Stimulated activated CD4-positive, alpha-beta T cell treated with anti-CD3 and anti-CD28 coated beads, TNF-alpha, amount 100 ng/mL, for 4 hours (primary cell): ENCODE results near the gene RAE1.
"Not testable (repeated sequence)": the region's sequence is repeated elsewhere in the genome, so short reads cannot be mapped to it uniquely, and the experiment has no call there.

Source experiments
- DNase-seq, 3 experiments: peaks; one replicate each; pipeline ENCODE4 v3.0.0-alpha.2; 2020; ENCODE audit warnings: low read depth in 3 of 3

The RAE1 gene

GRCh38 chr20:57326667-57327455, 24.2 kb upstream of the RAE1 start:
- no peak for DNase-seq

GRCh38 chr20:57327820-57328219, 23.2 kb upstream of the RAE1 start:
- no peak for DNase-seq

GRCh38 chr20:57329608-57330221, 21.3 kb upstream of the RAE1 start, which contains the start of gene SPO11:
SPO11 (plus strand) TSS chr20:57329803; CDS start chr20:57329868, 65 bp downstream.
- no peak for DNase-seq

- DNase-seq = no peak
Observed at GRCh38 chr20:57330998-57331397, 20.1 kb upstream of the RAE1 start.

- DNase-seq = no peak
Observed at GRCh38 chr20:57332105-57333089, 18.7 kb upstream of the RAE1 start.

GRCh38 chr20:57335392-57335791, 15.7 kb upstream of the RAE1 start:
- DNase-seq = no peak

- no peak for DNase-seq
Observed at GRCh38 chr20:57341663-57342062, 9.4 kb upstream of the RAE1 start.

DNA sequence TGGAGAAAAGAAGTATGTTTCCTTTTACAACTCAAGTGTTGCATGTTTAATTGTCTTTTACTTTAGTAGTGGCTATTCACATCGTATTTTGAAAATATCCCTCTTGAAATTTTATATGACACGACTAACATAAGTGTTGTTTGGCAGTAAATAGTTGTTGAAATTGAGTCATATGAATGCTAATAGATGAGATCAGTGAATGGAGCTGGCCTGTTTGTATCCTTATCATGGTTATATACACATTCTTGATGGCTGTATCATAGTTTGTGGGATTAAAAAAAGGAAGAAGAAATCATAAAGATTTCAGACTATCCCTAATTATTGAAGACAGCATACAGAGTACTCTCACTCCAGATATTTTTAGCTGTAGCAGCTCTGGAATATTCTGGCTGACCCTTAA, 8.2 kb upstream of the RAE1 start:
- no peak for DNase-seq

GRCh38 chr20:57346477-57346876, 4.6 kb upstream of the RAE1 start:
- peak; percentile 29 to 46 (median 45) for DNase-seq

GRCh38 chr20:57347393-57347792, 3.7 kb upstream of the RAE1 start:
- DNase-seq = no peak

- not testable (repeated sequence) for DNase-seq
Observed at GRCh38 chr20:57348200-57348921, 2.7 kb upstream of the RAE1 start.

GRCh38 chr20:57348922-57349574, 2.0 kb upstream of the RAE1 start:
- DNase-seq = not testable (repeated sequence)

DNA sequence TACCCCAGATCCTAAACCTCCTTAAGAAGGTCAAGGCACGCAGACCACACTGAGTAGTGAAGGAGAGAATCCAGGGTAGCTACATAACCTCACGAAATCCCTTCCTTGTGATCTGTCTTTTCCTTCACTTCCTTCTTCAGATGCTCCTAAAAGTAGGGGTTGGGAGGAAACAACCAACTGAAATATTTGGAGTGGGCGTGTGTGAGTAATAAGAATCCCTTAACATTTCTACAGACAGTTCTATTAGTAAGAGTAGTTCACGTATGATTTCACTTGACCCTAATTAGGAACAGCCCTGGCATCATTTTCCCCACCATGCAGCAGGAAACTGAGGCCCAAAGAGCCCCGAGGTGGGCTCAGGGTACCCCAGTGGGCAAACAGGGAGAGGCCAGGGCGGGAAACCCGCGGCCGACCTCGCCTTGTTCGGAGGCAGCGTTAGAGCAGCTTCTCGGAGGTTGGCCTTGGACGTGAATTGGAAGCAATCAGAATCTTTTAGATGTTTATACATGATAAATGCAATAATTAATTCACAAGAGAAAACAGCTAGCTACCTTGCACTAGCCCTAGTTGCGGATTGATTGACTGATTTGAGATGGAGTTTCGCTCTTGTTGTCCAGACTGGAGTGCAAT, 859 bp upstream of the RAE1 start:
- DNase-seq = no peak

- DNase-seq = not testable (repeated sequence)
Observed at GRCh38 chr20:57350726-57351041, 371 bp upstream of the RAE1 start.

GRCh38 chr20:57352305-57352704, 1.2 kb downstream of the RAE1 start:
- DNase-seq = no peak

DNA sequence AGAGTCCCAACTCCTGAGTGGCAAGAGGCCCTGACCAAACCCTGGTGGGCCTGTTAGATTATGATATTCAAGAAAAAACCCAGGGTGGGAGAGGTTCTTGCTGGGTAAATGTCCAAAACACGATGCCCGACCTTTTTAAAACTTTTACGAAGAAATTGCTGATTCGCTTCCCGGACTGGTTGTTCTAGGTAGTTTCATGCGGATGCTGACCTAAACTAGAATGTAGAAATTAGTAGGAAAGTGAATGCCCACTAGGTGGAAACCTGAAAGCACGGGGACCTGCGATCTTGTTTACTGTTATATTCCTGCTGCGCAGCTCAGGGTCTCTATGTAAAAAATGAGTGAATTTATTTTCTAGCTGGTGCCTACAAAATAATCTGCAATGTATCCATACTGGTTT, 2.3 kb downstream of the RAE1 start:
- no peak for DNase-seq

DNA sequence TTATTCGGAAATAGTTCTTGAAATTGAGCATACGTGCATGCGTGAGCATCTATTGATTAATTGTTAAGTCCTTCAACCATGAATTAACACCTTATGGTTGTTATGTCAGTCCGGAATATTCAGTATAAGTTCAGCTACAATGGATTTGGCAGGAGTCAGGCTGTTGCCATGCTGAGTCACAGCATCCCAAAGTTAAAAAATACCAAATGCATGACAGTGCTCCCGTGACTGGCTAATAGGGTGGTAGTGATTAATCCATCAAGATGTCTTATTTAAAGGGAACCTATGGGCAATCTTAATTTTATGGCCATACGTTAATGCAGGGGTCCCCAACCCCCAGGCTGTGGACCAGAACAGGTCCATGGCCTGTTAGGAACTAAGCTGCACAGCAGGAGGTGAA, 10.5 kb downstream of the RAE1 start:
- DNase-seq = no peak

DNA sequence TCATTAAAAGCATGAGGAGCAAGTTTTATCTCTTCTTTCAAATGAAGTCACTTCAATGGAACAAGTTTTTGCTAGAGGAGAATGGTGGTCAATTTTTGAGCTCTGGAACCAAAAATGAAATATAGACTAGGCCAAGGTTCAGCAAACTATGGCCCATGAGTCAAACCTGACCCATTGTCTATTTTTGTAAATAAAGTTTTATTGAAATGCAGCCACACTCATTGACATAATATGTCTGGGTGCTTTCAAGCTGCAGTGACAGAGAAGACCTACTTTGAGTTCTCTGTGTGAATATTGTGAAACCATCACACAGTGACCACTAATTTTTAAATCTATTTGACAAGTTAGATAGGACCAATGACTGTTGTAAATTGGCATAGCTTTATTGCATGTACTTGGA, 13.4 kb downstream of the RAE1 start:
- DNase-seq = no peak

DNA sequence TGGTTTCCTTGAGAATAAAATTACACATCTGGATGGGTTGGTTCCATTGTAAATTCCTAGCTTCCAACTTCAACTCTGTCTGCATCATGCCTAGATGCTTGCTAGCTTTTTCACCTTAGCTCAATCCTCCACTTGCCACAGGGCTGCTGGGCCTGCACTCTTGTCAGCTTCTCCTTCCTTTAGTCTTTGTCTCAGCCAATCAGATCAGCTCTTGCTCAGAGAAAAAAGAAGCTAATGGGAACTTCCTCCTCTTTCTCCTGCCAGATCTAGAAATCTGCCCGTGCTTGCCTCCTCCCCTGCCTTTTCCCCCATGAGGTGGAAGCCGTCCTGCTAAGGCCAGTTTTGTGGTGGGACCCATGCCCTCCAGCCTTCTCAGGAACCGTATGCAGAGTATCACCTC, 18.5 kb downstream of the RAE1 start:
- no peak for DNase-seq

DNA sequence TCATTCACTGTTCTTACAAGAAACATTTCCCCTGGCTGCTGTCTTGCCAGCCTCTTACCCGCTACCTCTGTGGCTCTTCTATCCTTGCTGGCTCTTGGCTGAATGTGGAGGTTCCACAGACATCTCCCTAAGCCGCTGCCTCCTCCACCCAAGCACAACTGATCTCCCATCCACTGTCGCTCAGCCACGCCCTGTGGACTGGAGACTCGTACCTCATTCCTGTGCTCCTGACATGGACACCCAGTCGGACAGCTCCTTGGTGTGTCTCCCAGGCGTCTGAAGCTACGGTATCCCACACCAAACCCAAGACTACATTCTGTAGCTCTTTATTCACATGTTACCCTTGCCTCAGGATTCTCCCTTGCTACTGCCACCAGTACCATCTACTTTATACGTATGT, 19.3 kb downstream of the RAE1 start:
- DNase-seq = no peak

DNA sequence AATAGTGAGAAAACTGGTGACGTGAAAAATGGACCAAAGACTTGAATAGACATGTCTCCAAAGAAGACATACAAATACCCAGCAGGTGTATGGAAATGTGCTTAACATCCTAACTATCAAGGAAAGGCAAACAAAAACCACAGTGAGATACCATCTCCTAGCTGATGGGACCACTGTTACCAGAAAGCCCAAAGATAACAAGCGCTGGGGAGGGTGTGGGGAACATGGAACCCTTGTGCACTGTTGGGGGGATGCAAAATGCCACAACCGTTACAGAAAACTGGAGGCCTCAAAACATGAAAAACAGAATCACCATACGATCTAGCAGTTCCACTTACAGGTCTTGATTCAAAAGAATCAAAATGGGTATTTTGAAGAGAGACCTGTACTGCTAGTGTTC, 20.3 kb downstream of the RAE1 start:
- DNase-seq = no peak
